Psoas muscle (tissue), 8 donors: ENCODE data around the gene SLC35F3. TPM values are rescaled to one million over a fixed set of nuclear protein-coding genes. Genes with fewer than 3 reads are reported as not detected.

Experiments
- ATAC-seq, 4 donors: fragments of 200-7000 bp; cut with Tn5 transposase; one replicate each; pipeline ENCODE4 v1.9.1; 2020; ENCODE audit warnings: moderate library complexity in 3 of 4, mild to moderate bottlenecking in 2 of 4
- DNase-seq, 2 donors: peaks; one replicate each; pipeline ENCODE4 v3.0.0-alpha.2; 2020
- H3K27ac ChIP-seq: fragments of 200-600 bp; one replicate; pipeline ENCODE4 v1.8.0; 2022
- H3K27me3 ChIP-seq, 3 donors: fragments of 200-600 bp in 1 of 3; one replicate each; pipeline versions ENCODE4 v1.6.1 to v1.8.0; 2013 to 2022; ENCODE audit warnings: low read length in 2 of 3, mild to moderate bottlenecking in 2 of 3, moderate library complexity in 1 of 3; ENCODE audit not compliant: insufficient read depth in 3 of 3
- H3K36me3 ChIP-seq, 2 donors: fragments of 200-600 bp in 1 of 2; one replicate each; pipeline versions ENCODE4 v1.6.1 to v1.8.0; 2013 to 2022; ENCODE audit warnings: low read depth in 1 of 2, mild to moderate bottlenecking in 1 of 2, moderate library complexity in 1 of 2; ENCODE audit not compliant: insufficient read depth in 1 of 2
- H3K4me1 ChIP-seq: fragments of 200-600 bp; one replicate; pipeline ENCODE4 v1.8.0; 2022
- H3K4me3 ChIP-seq: fragments of 200-600 bp; one replicate; pipeline ENCODE4 v1.8.0; 2022; ENCODE audit warnings: mild to moderate bottlenecking
- H3K9me3 ChIP-seq: fragments of 200-600 bp; one replicate; pipeline ENCODE4 v1.8.0; 2022
- WGBS, 3 donors: extraction: QIAGEN DNeasy Blood & Tissue Kit; methylation state at CpG; one replicate each; pipeline versions ENCODE4 v1.1.6 to v1.1.7; 2013; 5-methylcytosine and 5-hydroxymethylcytosine counted together
- intact Hi-C, 2 donors: fragments of 100-400 bp; cut with DNase I; formaldehyde crosslinking; loops; one replicate each; pipeline versions ENCODE4 v1.11.0 to v1.14.2; 2022
- polyA plus RNA-seq, 3 donors: library from polyadenylated mRNA; stranded (reverse); fragments of 200-250 nt; gene quantifications; one replicate each; pipeline ENCODE4 v1.2.3, GENCODE V29; 2013
- total RNA-seq, 4 donors: library from RNA; stranded (reverse); fragmentation: NEBNext Ultra II Directional in 2 of 4; extraction: Animal tissue kit (Norgen Biotek cat#: 25700) in 2 of 4; gene quantifications; one replicate each; pipeline versions ENCODE4 v1.2.1 to v1.2.4, GENCODE V29; 2021 to 2023
- TF ChIP-seq, protein P1 (sequence below): fragments of 200-600 bp; IDR thresholded peaks from one replicate; pipeline ENCODE4 v1.8.0; 2022; ENCODE audit warnings: antibody characterized with exemption
- donor health status: healthy with polysubstance abuse.
- donor health status: DM: no; HTN: no; CAD: no; lungs with moderate emphysema.
- donor health status: Bipolar disorder and iron deficiency.
- donor health status: healthy.
- donor health status: DM: yes; HTN: yes; CAD: no.
- donor health status: DM: no; HTN: no; CAD: no.
- donor health status: DM: no; HTN: no; CAD: no.
- donor health status: DM: yes; HTN: yes; CAD: no.

Gene SLC35F3
- total and polyA plus RNA-seq, 7 donors, result 0.01 to 0.16 (median 0.10) TPM; not detected in 3

DNA sequence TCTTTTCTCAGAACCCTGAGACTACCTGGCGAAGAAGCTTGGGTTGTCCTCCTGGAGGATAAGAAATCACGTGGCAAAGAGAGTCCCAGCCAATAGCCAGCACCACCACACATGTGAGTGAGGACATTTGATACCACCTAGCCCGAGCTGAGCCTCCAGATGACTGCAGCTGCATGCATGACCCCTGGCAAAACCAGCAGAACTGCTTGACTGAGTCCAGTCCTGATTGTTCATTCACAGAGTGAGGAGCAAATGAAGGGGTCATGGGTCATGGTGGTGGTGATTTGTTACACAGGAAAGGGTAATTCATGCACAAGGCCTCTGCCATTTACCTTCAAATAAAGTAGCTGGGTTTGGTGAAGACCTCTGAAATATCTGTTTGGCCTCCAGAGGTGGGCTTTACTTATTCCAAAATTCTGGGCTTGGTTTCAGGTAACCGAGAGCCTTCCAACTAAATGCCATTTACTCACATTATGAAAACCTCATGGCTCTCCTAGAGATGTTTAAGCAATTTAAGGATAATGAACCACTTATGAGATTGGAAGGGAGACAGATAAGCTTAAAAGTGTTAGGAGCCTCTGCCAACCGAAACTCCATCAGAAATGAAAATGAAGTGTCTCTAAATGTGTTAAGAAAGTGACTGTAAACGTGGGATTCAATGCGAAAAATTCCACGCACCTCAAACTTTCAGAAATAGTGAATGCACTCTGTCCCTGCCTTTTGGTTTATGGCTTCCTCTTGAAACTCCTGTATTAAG lies 163.3 kb downstream of the SLC35F3 start:
- H3K36me3 ChIP-seq, result no peaks in the 10 kb centered on the region
- intact Hi-C loops, result no loop called here
- DNase-seq, result no peak
- no peaks in the 10 kb centered on the region for H3K9me3 ChIP-seq
- TF ChIP-seq, protein P1, sequence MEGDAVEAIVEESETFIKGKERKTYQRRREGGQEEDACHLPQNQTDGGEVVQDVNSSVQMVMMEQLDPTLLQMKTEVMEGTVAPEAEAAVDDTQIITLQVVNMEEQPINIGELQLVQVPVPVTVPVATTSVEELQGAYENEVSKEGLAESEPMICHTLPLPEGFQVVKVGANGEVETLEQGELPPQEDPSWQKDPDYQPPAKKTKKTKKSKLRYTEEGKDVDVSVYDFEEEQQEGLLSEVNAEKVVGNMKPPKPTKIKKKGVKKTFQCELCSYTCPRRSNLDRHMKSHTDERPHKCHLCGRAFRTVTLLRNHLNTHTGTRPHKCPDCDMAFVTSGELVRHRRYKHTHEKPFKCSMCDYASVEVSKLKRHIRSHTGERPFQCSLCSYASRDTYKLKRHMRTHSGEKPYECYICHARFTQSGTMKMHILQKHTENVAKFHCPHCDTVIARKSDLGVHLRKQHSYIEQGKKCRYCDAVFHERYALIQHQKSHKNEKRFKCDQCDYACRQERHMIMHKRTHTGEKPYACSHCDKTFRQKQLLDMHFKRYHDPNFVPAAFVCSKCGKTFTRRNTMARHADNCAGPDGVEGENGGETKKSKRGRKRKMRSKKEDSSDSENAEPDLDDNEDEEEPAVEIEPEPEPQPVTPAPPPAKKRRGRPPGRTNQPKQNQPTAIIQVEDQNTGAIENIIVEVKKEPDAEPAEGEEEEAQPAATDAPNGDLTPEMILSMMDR, result no peak
- WGBS, 3 donors, result 65 to 74% (median 70%) methylated on average over 8 of the region's 8 CpGs
- no peaks in the 10 kb centered on the region for H3K4me1 ChIP-seq
- H3K27me3 ChIP-seq, result no peaks in the 10 kb centered on the region
- ATAC-seq, result no peak
- H3K27ac ChIP-seq, result no peak overlapping the region
- no peak overlapping the region for H3K4me3 ChIP-seq

DNA sequence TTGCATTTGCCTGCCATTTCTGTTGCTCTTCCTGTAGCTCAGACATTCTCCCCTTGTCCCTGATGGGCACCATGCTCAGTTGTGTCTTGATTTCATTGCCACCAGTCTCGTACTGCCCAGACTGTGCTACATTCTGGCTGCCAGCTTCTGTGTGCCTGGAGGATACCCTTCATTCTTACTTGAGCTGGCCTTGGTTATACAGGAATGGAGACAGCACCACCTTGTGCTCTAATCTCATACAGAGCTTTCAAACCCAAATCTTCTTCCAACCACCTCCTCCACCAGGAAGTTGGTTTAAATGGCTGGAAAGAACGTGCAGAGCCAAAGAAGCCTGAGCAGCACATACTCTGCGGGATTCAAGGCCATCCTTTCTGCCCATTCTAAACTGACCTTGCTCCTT lies 165.3 kb downstream of the SLC35F3 start:
- no peaks in the 10 kb centered on the region for H3K4me1 ChIP-seq
- no peak overlapping the region for H3K4me3 ChIP-seq
- TF ChIP-seq, protein P1, result no peak
- no peak for DNase-seq
- H3K27me3 ChIP-seq, result no peaks in the 10 kb centered on the region
- intact Hi-C loops, result no loop called here
- ATAC-seq, result no peak
- H3K9me3 ChIP-seq, result no peaks in the 10 kb centered on the region
- 53 to 73% (median 59%) methylated on average over 3 of the region's 3 CpGs for WGBS, 3 donors
- no peaks in the 10 kb centered on the region for H3K36me3 ChIP-seq
- no peak overlapping the region for H3K27ac ChIP-seq

DNA sequence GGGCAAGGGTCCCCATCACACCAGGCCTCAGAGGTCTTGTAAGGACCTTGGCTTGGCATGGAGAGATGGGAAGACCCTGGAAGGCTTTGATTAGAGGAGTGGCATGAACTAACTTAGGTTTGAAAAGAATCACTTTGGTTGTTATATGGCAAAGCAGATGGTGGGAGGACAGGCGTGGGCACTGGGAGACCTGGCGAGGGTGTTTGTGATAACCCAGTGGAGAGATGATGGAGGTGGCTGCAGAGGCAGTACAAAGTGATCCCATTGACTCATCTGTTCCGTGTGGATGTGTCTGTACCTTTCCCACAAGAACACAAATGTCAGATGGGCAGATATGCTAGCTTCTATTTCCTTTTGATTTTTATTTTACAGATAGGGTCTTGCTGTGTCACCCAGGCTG lies 168.3 kb downstream of the SLC35F3 start:
- 84 to 95% (median 87%) methylated on average over 3 of the region's 3 CpGs for WGBS, 3 donors
- H3K4me1 ChIP-seq, result no peaks in the 10 kb centered on the region
- intact Hi-C loops, result no loop called here
- no peak for ATAC-seq
- peaks cover 0 to 2% (median 0%) of the 10 kb centered on the region in 3 donors for H3K27me3 ChIP-seq
- DNase-seq, result no peak
- H3K27ac ChIP-seq, result no peak overlapping the region
- TF ChIP-seq, protein P1, result no peak
- H3K9me3 ChIP-seq, result no peaks in the 10 kb centered on the region
- H3K4me3 ChIP-seq, result no peak overlapping the region
- H3K36me3 ChIP-seq, result no peaks in the 10 kb centered on the region

DNA sequence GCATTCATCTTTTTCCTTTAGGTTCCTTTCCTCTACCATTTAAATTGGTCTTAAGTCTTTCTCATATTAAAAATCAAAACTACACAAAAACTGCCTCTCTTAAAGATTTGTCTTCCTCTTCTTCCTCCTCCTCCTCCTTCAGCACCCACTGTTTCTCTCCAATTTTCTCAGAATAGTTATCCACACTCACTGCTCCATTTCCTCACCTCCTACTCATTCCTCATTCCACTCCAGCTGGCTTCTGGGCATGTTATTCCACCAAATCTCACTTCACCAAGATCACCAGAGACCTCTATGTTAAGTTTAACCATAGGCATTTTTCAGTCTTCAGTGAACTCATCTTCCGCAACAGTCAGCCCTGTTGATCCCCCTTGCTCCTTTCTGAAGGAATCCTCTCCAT lies 173.7 kb downstream of the SLC35F3 start:
- TF ChIP-seq, protein P1, result no peak
- Histone ChIP-seq H3K36me3 (no peaks in the 10 kb centered on the region), H3K9me3 (no peaks in the 10 kb centered on the region), H3K4me3 (no peak overlapping the region), H3K4me1 (no peaks in the 10 kb centered on the region), H3K27me3 (peaks cover 0 to 10% (median 2%) of the 10 kb centered on the region in 3 donors), H3K27ac (no peak overlapping the region)
- WGBS, 3 donors, result 97 to 100% (median 100%) methylated on average over 1 of the region's 1 CpG
- intact Hi-C loops, result no loop called here
- no peak for ATAC-seq
- no peak for DNase-seq

DNA sequence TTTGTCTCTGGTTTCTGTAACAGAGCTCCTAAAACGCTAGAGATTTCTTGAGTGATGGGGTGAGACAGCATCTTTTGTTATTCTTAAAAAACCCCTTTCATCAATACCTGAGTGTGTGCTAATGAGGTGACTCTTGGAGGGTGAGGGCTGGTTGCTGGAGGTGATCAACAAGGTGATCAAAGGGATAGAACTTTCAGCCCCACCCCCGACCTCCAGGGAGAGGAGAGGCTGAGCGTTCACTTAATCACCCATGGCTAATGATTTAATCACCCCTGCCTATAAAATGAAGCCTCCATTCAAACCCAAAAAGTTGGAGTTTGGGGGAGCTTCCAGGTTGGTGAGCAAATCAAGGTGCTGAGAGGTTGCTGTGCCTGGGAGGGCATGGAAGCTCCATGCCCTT lies 175.4 kb downstream of the SLC35F3 start:
- Histone ChIP-seq H3K27me3 (peaks cover 0 to 10% (median 2%) of the 10 kb centered on the region in 3 donors), H3K4me3 (no peak overlapping the region), H3K9me3 (no peaks in the 10 kb centered on the region), H3K27ac (no peak overlapping the region), H3K36me3 (no peaks in the 10 kb centered on the region), H3K4me1 (no peaks in the 10 kb centered on the region)
- TF ChIP-seq, protein P1, result no peak
- intact Hi-C loops, result no loop called here
- 14 to 18% (median 16%) methylated on average over 3 of the region's 3 CpGs for WGBS, 3 donors
- DNase-seq, result no peak
- ATAC-seq, result no peak
